HK-2 (cell line): ENCODE measurements around the gene TEX47.

ENCODE experiments used
- DNase-seq: peaks from one replicate; pipeline ENCODE4 v3.0.0-alpha.2; 2018; ENCODE audit not compliant: unreplicated experiment

TEX47 gene

DNA sequence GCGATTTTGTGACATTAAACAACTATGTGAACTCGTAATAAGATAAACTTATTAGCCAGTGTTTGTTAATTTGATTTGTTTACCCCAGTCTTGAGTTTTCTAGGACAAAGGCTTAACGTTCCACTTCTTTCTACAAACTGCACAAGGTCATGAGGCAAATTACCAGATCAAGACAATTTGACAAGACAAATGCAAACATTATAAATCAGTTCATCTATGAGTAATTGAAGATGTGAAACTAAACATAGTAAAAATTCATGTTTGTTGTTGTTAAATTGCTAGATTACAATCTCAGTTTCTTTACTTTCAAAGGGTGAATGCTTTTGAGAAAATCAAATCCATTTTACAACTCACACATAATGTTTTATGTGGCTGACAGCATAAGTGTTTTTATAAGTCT, 49.4 kb downstream of the TEX47 start:
- DNase-seq = no peak
